GM10266 (cell line): ENCODE results near the gene SMIM31.

Experiments used
- DNase-seq: peaks from one replicate; pipeline ENCODE4 v3.0.0; 2012; ENCODE audit errors: extremely low spot score
- CTCF ChIP-seq: IDR thresholded peaks from 2 replicates; pipeline ENCODE4 v1.5.1; 2012; ENCODE audit warnings: mild to moderate bottlenecking, low read depth; ENCODE audit not compliant: control insufficient read depth, insufficient read depth; ENCODE audit errors: missing control alignments

The SMIM31 gene

GRCh38 chr4:164753873-164754488 lies at the start of gene SMIM31:
Gene SMIM31 (plus strand): TSS chr4:164754131. CDS start chr4:164770444, 16,313 bp downstream.
- TF ChIP-seq CTCF = no peak
- no peak for DNase-seq

GRCh38 chr4:164706675-164707074 lies 47.3 kb upstream of the SMIM31 start:
- TF ChIP-seq CTCF = no peak
- no peak for DNase-seq

GRCh38 chr4:164716901-164717300 lies 37.0 kb upstream of the SMIM31 start:
- no peak for DNase-seq
- TF ChIP-seq CTCF = no peak

GRCh38 chr4:164718827-164719226 lies 35.1 kb upstream of the SMIM31 start:
- TF ChIP-seq CTCF = no peak

GRCh38 chr4:164725066-164725465 lies 28.9 kb upstream of the SMIM31 start:
- TF ChIP-seq CTCF = no peak
- DNase-seq = no peak

More at GRCh38 chr4:164718827-164719226, 35.1 kb upstream of the SMIM31 start:
- no peak for DNase-seq

GRCh38 chr4:164730705-164731393 lies 23.1 kb upstream of the SMIM31 start:
- TF ChIP-seq CTCF = no peak
- no peak for DNase-seq

GRCh38 chr4:164731827-164732474 lies 22.0 kb upstream of the SMIM31 start:
- TF ChIP-seq CTCF = peak; percentile 88
- peak; percentile 55 for DNase-seq
